Caco-2 (cell line): ENCODE data around the gene RABGAP1L. TPM values are rescaled to one million over a fixed set of nuclear protein-coding genes. Genes with fewer than 3 reads are reported as not detected.
"Not testable (repeated sequence)": the region's sequence is repeated elsewhere in the genome, so short reads cannot be mapped to it uniquely, and the experiment has no call there.

Experiments
- BruUV-seq: library from RNA; stranded (reverse); fragments of 400-500 nt; replicated peaks from 2 replicates; lab custom pipeline; 2021; lab: Mats Ljungman, UMichigan
- CTCF ChIA-PET: fragments of 300-600 bp; sonication (Branson Sonifier 250); formaldehyde crosslinking; loops from one replicate; lab custom pipeline; 2022; ENCODE audit warnings: antibody characterized with exemption; lab: Charles Lee
- POLR2A ChIA-PET: fragments of 300-600 bp; sonication (Branson Sonifier 250); formaldehyde crosslinking; loops from one replicate; lab custom pipeline; 2022; ENCODE audit warnings: antibody characterized with exemption; lab: Charles Lee
- DNase-seq, 2 experiments: peaks; one replicate each; pipeline versions ENCODE4 v3.0.0 to v3.0.0-alpha.2; 2020 to 2022
- H3K27me3 ChIP-seq: replicated peaks from 2 replicates; pipeline ENCODE4 v1.6.0; 2011; ENCODE audit warnings: low read length; ENCODE audit not compliant: control insufficient read depth, insufficient read depth
- H3K36me3 ChIP-seq: 2 replicates; pipeline ENCODE4 v1.5.1; 2011; ENCODE audit warnings: low read length; ENCODE audit not compliant: control insufficient read depth, insufficient read depth
- H3K4me1 ChIP-seq: fragments of 250-450 bp; sonication (Bioruptor Pico); 2 replicates; pipeline ENCODE4 v1.5.1; 2020; ENCODE audit warnings: mild to moderate bottlenecking
- H3K4me3 ChIP-seq: 2 replicates; pipeline ENCODE4 v1.5.1; 2011; ENCODE audit warnings: low read depth, mild to moderate bottlenecking, control low read depth, low read length
- H3K9me3 ChIP-seq: fragments of 250-450 bp; sonication (Bioruptor Pico); 2 replicates; pipeline ENCODE4 v1.5.1; 2020; ENCODE audit warnings: mild to moderate bottlenecking, moderate library complexity
- H3K27ac Mint-ChIP-seq: one replicate; pipeline ENCODE4 v1.8.0; 2022; ENCODE audit warnings: mixed read lengths; ENCODE audit not compliant: unreplicated experiment
- H3K27me3 Mint-ChIP-seq: one replicate; pipeline ENCODE4 v1.8.0; 2022; ENCODE audit warnings: mixed read lengths; ENCODE audit not compliant: insufficient read depth, unreplicated experiment
- H3K36me3 Mint-ChIP-seq: one replicate; pipeline ENCODE4 v1.8.0; 2022; ENCODE audit warnings: mild to moderate bottlenecking, mixed read lengths; ENCODE audit not compliant: insufficient read depth, unreplicated experiment
- H3K4me1 Mint-ChIP-seq: one replicate; pipeline ENCODE4 v1.8.0; 2022; ENCODE audit warnings: low read depth, mixed read lengths; ENCODE audit not compliant: unreplicated experiment
- H3K4me3 Mint-ChIP-seq: one replicate; pipeline ENCODE4 v1.8.0; 2022; ENCODE audit warnings: mild to moderate bottlenecking, moderate library complexity, mixed read lengths; ENCODE audit not compliant: unreplicated experiment
- H3K9me3 Mint-ChIP-seq: one replicate; pipeline ENCODE4 v1.8.0; 2022; ENCODE audit warnings: mixed read lengths; ENCODE audit not compliant: unreplicated experiment
- CTCF ChIP-seq, 2 experiments: fragments of 200-600 bp in 1 of 2; IDR thresholded peaks; 1 replicate in 1 of 2; 2 replicates in 1 of 2; pipeline versions ENCODE4 v1.5.1 to v1.8.0; 2011 to 2022; ENCODE audit warnings: antibody characterized with exemption in 1 of 2, control low read depth in 1 of 2, inconsistent platforms in 1 of 2, low read depth in 1 of 2, low read length in 1 of 2, mild to moderate bottlenecking in 1 of 2, moderate library complexity in 1 of 2; ENCODE audit not compliant: insufficient read depth in 1 of 2, severe bottlenecking in 1 of 2, unreplicated experiment in 1 of 2
- intact Hi-C: fragments of 100-400 bp; cut with micrococcal nuclease; formaldehyde crosslinking; loops from one replicate; pipeline ENCODE4 v1.10.0; 2022; ENCODE audit not compliant: unreplicated experiment
- total RNA-seq: library from RNA; stranded (reverse); gene quantifications from 2 replicates; pipeline ENCODE4 v1.2.3, GENCODE V29; 2022

Gene RABGAP1L
- total RNA-seq, 1 experiment from 2014 or later: 20.3 TPM

GRCh38 chr1:174606471-174606870 is 447.2 kb downstream of the RABGAP1L start:
- H3K9me3 Mint-ChIP-seq: no peaks in the 10 kb centered on the region
- no peak overlapping the region for H3K27ac Mint-ChIP-seq
- H3K4me3 Mint-ChIP-seq: no peak overlapping the region
- no peaks in the 10 kb centered on the region for H3K27me3 ChIP-seq
- H3K4me3 ChIP-seq: no peak overlapping the region
- no peaks in the 10 kb centered on the region for H3K36me3 Mint-ChIP-seq
- POLR2A ChIA-PET: no interaction called here
- CTCF ChIA-PET: no interaction called here
- intact Hi-C loops: no loop called here
- no peaks in the 10 kb centered on the region for H3K4me1 Mint-ChIP-seq
- DNase-seq: no peak
- no peaks in the 10 kb centered on the region for H3K36me3 ChIP-seq
- BruUV-seq: no TSS peak
- no peak for TF ChIP-seq CTCF (IDR thresholded peaks at IDR 0.05; ENCODE audit: insufficient read depth in 1 of 2, low read depth in 1 of 2, low read length in 1 of 2, severe bottlenecking in 1 of 2, unreplicated experiment in 1 of 2)
- H3K27me3 Mint-ChIP-seq: no peaks in the 10 kb centered on the region
- no peaks in the 10 kb centered on the region for H3K4me1 ChIP-seq
- no peaks in the 10 kb centered on the region for H3K9me3 ChIP-seq

GRCh38 chr1:174617905-174618304 is 458.6 kb downstream of the RABGAP1L start:
- H3K36me3 ChIP-seq, H3K4me3 Mint-ChIP-seq, intact Hi-C loops, BruUV-seq, H3K27me3 ChIP-seq, H3K4me3 ChIP-seq, H3K36me3 Mint-ChIP-seq, H3K4me1 Mint-ChIP-seq, CTCF ChIA-PET, H3K27ac Mint-ChIP-seq, DNase-seq, POLR2A ChIA-PET, H3K9me3 ChIP-seq, H3K27me3 Mint-ChIP-seq, H3K4me1 ChIP-seq: not testable (repeated sequence)
- H3K9me3 Mint-ChIP-seq: peaks cover 34% of the 10 kb centered on the region

GRCh38 chr1:174623324-174624035 is 464.2 kb downstream of the RABGAP1L start:
- Histone ChIP-seq H3K27me3 (no peaks in the 10 kb centered on the region), H3K4me3 (no peak overlapping the region), H3K36me3 (no peaks in the 10 kb centered on the region), H3K4me1 (peaks cover 12% of the 10 kb centered on the region; the same call in 1 of the 2 replicates), H3K9me3 (no peaks in the 10 kb centered on the region)
- no peak overlapping the region for H3K4me3 Mint-ChIP-seq
- ChIA-PET CTCF (no interaction called here), POLR2A (no interaction called here)
- intact Hi-C loops: no loop called here
- H3K27ac Mint-ChIP-seq: no peak overlapping the region
- H3K27me3 Mint-ChIP-seq: no peaks in the 10 kb centered on the region
- H3K9me3 Mint-ChIP-seq: peaks cover 12% of the 10 kb centered on the region
- peak; percentile 20 to 62 for DNase-seq
- no TSS peak for BruUV-seq
- no peak for TF ChIP-seq CTCF (IDR thresholded peaks at IDR 0.05; ENCODE audit: insufficient read depth in 1 of 2, low read depth in 1 of 2, low read length in 1 of 2, severe bottlenecking in 1 of 2, unreplicated experiment in 1 of 2)
- no peaks in the 10 kb centered on the region for H3K36me3 Mint-ChIP-seq
- H3K4me1 Mint-ChIP-seq: peaks cover 6% of the 10 kb centered on the region
